CD4-positive, alpha-beta T cell treated with Interleukin-10 for 1 hour (primary cell): ENCODE measurements around the gene CGB7.
A peak's percentile ranks its signal among the peaks of the same experiment; 100 is the strongest.

Experiments
- DNase-seq: peaks from one replicate; pipeline ENCODE4 v3.0.0-alpha.2; 2020

Gene CGB7

DNA sequence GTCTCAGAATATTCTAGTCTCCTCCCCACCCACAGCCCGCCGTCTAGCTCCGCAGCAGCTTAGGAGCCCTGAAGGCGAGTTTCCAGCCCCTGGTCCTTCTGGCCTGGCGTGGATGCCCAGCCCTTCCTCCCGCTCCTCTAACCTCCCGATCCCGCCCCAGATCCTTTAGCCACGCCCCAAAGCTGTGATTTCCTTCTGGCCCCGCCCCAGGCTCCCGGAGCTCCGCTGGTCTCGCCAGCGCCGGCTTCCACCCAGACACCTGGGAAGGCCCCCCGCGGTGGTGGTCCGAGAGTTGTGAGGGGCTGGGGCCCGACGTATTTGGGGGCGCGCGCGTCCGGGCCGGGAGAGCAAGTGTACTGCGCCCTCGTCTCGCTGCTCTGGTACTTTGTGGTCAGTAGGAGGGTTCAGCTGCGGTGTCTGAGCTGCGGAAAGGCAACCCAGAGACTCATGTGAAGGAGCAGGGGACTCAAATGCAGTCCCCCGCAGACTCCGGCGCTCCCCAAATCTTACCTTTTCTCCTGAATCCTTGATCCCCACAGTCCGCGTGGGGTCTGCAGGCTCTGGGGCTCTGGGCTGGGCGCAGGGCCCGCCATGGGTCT is at the start of gene CGB7:
CGB7 (minus strand) TSS at position 114 of the 599 bp plus-strand sequence. CDS start 2,374 bp downstream, outside the sequence.
- peak; percentile 45 for DNase-seq

DNA sequence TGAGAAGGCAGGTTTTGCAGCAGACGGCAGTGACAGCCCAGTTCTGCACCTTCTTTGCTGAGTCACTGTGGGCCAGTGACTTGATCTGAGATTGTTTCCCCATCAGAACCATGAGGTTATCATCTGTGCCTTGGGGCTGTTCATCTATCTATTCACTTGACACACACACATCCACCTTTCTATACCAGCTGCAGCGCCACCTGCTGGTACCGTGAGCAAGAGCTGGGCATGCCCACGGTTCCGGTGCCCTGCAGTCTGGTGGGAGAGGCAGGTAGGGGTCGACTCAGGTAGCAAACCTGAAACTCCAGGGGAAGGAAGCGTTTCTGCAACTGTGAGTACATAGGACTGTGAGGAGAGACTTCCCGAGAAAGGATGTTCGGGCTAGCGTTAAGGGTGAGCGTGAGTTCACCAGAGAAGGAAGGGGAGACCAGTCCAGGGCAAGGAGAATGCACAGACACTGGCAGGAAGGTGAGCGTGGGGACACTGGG is 49.1 kb upstream of the CGB7 start:
- peak; percentile 73 for DNase-seq

DNA sequence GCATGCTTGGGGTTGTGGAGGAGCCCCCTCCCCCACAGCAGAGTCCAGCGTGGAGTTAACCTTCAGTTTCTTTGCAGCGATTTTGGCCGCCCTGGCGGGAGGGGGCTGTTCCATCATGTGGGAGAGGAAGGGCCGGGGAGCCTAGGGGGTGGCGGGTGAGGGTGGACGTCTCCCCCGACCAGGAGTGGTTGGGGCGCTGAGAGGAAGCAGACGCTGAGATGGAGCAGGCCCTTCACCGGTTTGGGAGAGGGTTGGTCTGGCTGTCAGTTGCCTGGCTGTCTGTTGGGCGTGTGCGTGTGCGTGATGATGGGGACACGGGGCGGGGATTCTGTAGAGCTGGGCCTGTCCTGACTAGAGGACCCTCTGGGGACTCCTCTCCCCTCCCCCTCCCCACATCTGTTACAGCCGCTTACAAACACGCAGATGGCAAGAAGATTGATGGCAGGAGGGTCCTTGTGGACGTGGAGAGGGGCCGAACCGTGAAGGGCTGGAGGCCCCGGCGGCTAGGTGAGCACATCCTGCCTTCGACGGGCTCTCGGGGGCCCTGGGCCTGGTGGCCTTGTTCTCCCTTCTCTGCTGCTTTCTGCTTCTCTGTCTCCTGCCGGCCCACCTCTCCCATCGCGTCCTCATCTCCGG is 46.8 kb upstream of the CGB7 start:
- DNase-seq, result no peak

DNA sequence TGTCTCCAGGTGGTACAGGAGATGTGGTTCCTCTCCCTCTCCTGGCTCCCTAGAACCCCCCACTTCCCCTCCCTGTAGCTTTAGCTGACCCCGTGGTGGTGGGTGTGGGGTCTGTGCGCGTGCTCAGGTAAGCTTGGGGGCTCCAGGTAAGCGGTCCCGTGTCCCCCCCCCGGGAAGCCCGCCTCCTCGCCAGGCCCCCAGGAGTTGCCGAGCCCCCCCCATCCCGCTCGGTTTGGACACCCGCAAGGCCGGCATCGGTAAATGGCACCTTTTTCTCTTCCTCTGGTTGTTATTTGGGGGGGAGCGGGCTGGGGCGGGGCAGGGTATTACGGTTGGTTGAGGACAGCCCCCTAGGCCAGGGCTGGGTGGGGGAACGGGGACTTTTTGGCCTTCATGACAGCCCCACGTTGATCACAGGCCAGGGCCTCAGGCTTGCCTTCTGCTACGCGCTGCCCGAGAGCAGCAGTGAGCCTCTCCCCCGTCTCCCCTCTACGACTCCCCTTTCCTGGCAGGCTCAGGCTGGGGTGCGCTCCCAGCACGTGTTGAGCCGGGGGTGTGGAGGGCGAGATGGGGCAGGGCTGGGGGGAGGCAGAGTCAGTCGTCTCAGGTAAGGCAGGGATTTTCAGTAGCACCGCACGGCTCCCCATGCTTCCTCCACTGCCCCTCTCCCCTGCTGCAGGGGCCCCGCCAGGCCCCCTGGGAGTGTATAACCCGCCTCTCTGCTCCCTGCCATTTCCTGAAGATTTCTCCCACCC is 46.0 kb upstream of the CGB7 start:
- no peak for DNase-seq

DNA sequence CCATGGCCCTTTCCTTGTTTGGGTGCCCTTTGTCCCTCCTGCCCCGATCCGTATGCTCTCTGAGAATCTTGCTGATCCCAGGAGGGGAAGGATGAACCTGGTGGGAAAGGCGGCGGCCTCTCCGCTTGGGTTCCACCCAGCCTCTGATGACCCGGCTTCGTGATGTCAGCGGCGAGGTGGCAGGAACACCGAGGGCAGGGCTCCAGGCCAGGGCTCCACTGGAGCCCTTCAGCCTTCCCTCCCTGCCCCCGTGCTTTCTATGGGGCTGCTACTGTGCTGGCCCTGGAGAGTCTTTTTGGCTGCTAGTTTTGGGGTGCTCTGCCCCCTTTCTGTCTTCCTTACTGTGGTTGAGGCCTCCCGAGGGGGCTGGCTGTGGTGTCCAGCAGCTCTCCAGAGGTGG is 44.8 kb upstream of the CGB7 start:
- DNase-seq, result no peak

DNA sequence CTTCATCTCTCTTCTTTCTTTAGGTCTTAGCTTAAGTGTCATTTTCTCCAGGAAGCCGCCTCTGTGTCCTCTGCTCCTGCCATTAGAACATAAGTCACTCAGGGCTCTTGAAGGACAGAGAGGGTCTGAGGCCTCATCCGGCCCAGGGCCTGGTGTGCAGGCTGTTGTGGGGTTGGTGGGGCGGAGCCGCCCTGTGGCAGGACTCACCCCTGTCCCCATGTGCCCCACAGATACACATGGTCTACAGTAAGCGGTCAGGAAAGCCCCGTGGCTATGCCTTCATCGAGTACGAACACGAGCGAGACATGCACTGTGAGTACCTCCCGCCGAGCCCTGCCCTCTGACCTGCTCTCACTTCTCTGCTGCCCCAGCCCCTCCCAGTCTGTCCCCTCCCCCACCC is 43.6 kb upstream of the CGB7 start:
- no peak for DNase-seq

DNA sequence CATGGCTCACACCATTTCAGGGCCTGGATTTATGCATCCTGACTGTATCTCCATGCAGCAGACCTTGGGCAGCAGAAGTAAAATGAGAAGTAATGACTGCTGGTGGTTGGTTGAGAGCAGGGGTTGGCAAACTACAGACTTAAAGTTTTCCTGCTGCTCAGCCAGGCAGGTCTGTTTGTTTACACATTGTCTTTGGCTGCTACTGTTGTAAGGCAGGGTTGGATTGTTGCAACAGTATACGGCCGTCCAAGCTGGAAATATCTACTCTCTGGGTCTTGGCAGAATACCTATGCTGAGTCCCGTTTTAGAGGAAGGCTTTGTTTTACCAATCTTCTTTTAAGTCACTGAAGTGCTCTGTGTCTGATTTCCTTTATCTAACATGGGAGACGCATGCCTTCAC is 41.2 kb upstream of the CGB7 start:
- DNase-seq, result no peak

DNA sequence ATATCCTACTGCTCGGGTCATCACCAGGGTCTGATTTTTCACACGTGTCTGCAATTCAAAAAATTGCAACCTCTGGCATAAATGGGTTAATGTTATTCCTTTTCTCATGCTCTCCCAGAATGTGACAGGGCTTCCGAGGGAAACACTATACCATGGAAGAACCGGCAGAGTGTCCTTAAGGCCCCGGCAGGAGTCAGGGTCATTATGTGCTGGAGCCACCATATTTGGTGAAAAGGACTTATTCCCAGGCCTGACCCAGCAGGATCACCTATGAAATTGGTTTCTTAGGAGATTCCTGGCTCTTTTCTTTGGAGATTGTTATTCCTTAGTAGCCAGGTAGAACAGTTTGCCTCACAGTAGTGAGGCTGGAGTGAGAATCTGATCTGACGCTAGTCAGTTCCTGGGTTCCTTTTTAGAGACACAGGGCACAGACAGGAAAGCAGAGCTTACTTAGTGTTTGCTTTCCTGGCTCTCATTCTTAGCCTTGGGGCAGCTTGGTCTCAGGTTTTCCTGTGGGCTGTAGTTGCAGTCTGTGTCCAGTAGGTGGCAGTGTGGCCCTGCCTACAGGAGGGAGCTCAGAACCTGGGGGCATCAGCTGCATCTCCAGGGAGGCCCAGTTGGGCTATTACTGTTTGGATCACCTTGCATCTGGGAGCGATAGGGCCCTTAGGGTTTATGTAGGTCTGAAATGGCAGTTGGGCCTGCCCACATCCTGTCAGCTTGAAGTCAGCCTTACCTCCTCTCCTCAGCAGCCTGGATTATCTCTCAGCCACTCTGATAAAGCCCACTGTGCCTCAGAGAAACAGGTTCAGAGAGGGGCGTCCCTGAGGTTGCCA is 40.1 kb upstream of the CGB7 start:
- DNase-seq, result peak; percentile 85

DNA sequence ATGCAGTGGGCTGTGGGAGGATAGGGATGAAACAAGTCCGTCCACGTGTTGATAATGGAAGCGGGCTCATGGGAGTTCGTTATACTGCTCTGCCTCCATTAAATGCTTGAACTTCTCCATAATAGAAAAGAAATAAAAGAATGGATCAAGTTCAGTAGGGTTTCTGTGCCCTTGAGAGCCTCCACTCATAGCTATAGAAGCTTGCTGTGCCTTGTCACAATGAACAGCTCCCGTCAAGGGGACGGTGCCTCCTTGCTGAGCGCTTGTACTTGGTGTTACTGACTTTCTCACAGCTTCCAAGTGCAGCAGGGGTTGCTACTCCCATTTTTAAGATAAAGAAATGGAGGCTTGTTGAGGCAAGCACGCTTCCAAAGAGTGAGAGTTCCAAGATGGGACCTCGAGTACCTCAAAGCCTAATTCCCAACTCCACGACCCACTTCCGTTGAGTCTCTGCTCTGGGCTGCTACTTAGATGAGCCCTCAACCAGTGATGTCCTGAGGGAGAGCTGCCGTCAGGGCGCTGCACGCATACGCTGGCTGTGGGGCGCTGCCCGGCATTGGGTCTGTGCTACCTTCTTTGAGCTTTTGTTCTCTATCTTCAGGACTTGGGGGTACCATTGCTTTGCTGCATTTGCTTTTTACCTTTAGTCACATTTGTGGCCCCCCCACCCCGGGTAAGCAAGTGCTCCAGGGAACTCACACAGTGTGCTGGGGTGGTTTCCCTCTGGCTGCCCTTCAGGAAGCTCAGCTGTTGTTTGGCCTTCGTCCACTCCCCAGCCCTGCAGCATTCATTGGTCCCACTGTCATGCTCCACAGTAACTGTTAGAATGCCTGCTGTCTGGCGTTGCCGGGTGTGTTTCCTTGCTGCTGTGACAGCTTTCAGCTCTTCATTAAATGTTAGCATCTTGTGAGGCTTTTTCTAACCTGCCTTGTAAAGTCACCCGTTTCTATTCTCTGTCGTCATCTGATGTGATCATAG is 37.2 kb upstream of the CGB7 start:
- no peak for DNase-seq

DNA sequence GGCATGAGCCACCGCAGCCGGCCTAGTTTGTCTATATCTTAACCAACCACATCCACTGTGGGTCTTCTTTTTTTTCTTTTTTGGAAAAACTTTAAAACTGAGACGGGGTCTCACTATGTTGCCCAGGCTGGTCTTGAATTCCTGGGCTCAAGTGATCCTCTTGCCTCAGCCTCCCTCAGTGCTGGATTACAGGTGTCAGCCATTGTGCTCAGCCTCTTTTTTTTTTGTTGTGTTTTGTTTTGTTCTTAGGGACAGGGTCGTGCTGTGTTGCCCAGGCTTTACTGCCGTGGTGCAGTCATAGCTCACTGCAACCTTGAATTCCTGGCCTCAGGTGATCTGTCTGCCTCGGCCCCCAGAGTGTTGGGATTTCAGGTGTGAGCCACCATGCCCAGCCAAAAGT is 35.1 kb upstream of the CGB7 start:
- DNase-seq, result no peak

DNA sequence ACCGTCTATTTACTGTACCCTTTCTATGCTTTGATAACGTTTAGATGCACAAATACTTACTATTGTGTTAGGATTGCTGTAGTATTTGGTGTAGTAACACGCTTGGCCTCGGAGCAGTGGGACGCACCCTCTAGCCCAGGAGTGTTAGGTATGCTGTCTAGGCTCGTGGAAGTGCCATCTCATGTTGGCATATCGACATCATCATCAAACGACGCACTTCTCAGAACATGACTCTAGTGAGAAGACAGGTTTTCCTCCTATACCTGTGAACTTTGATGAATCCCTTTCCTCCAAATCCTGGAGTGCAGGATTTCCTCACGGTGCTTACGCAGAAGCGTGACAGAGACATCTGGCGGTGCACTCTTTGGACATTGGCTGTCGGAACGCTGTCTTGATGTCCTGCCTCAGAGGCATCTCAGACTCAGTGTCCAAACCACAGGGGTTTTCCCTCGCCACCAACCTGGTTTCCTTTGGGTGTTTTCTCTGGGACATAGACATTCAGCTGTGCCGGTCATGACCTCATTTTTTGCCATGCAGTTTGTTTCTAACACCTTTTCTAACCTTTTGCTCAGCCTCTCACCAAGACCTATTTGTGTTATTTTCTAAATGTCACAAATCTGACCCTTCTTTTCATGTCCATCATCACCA is 34.0 kb upstream of the CGB7 start:
- no peak for DNase-seq

DNA sequence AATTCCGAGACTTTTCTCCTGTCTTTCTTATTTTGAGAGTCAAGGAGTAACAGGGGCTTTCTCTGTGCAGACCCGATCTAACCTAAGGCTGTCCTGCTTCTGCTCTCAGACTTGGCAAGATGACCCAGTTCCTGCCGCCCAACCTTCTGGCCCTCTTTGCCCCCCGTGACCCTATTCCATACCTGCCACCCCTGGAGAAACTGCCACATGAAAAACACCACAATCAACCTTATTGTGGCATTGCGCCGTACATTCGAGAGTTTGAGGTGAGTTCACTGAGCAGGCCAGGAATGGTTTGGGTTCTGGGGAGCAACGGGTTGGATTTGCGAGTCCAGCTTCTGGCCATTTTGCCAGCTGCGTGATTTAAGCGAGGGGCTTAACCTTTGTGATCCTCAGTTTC is 28.7 kb upstream of the CGB7 start:
- DNase-seq, result no peak

DNA sequence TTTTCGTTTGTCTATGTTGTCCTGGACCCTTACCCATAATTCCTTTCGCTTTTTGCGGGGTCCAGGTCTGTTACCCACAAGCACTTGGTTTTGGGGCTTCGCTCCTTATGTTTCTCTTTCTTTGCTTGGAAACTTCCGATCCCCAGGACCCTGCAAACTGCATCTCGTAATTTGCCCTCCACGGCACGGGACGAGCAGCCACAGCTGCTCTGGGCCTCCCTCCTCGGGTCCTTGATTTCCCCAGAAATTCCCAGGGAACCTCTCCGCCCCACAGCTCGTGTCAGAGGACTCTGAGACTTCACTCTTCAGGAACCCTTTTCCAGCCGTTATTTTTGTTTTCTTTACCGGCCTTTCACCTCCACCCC is 28.3 kb upstream of the CGB7 start:
- DNase-seq, result no peak

DNA sequence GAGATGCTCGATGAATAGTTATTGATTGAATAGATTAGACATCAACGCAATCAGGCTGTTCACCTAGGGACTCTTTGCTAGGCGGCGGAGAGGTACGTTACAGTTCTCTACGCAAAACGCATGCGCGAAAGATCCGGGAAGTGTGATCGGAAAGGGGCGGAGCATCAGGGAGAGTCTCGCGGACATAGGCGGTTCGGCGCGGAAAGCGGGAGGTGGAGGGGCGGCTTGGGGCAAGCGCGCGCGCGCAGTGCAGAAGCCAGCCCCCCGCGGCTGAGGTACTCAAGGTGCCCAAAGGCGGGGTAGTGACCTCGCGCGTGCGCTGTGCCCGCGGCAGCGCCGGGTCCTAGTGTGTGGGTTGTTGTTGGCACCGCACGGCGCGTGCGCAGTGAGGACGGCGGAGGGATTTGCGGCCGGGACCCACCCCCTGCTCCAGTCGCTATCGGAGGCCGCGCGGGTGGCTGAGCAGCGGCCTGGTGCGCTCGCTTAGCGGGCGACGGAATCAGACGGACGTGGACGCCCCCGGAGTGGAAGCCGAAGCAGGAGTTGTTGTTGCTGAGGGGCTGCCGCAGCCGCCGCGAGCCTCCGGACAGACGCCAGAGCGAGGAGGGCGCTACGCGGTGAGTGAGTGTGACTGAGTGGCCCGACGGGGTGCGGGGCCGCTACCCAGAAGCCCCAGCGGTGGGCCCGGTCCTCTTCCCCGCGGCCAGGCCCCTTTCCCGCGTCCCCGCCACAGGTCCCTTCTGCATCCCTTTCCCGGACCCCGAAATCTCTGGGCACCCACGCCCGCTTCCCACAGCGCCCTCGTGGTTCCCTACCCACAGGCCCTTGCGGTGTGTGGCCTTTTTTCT is 27.7 kb upstream of the CGB7 start, which contains the start of gene SNRNP70:
SNRNP70 (plus strand) TSS at position 432 of the 848 bp plus-strand sequence. CDS start 964 bp downstream, outside the sequence.
- peak; percentile 100 for DNase-seq

DNA sequence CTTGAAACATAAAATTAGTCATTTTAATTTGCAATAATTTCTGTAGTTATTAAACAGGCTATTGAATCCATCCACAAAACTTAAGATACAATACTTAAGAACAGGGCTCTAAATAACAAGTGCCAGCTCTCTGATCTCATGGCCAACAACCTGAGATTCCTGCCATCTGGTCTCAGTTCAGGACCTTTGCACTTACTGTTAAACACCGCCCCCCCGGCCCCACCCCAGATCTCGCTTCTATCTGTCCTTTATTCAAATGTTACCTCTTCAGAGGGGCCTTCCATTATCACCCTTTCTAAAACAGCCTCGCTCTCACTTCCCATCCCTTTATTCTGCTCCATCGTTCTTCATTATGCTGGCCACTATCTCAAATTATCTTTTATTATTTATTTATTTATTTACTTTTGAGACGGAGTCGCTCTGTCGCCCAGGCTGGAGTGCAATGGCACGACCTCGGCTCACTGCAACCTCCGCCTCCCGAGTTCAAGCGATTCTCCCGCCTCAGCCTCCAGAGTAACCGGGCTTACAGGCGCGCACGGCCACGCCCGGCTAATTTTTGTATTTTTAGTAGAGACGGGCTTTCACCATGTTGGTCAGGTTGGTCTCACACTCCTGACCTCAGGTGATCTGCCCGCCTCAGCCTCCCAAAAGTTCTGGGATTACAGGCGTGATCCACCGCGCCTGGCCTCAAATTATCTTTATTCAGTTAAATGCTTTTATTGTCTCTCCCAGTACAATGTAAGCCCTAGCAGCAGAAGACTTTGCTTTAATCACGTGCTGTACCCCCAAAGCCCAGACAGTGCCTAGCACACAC is 26.9 kb upstream of the CGB7 start:
- no peak for DNase-seq

DNA sequence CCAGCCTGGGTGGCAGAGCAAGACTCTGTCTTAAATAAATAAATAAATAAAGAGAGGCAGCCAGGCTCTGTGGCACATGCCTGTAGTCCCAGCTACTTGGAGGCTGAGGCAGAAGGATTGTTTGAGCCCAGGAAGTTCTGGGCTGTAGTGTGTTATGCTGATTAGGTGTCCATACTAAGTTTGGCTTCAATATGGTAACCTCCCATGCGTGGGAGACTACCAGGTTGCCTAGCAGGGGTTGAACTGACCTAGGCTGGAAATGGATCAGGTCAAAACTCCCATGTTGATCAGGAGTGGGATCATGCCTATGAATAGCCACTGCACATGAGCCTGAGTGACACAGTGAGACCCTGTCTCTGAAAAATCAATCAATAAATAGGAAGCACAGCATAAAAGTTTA is 23.7 kb upstream of the CGB7 start:
- no peak for DNase-seq

DNA sequence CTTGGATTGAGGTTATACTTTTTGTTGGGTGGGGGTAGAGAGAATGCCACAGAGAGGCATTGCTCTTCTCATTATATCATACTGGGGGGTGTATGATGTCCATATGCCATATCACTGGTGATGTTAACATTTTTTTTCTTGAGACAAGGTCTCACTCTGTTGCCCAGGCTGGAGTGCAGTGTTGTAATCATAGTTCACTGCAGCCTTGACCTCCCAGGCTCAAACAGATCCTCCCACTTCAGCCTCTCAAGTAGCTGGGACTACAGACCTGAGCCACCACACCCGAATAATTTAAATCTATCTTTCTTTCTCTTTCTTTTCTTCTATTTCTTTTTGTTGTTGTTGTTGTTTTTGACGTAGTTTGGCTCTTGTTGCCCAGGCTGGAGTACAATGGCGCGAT is 22.8 kb upstream of the CGB7 start:
- DNase-seq, result no peak

DNA sequence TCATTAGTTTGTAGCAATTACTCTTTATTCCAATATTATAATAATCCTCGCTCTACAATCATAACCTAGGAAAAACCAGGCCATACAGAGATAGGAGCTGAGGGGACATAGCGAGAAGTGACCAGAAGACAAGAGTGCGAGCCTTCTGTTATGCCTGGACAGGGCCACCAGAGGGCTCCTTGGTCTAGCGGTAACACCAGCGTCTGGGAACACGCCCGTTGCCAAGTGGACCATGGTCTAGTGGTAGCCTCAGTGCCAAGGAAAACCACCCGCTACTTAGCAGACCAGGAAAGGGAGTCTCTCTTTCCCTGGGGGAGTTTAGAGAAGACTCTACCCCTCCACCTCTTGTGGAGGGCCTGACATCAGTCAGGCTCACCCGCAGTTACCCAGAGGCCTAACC is 17.3 kb upstream of the CGB7 start:
- peak; percentile 27 for DNase-seq
